HG03039 (cell line): ENCODE data around the gene CRYL1.

Experiments used
- ATAC-seq: cut with Tn5 transposase; IDR thresholded peaks from one replicate; pipeline ENCODE4 v1.9.1; 2021; ENCODE audit warnings: mild to moderate bottlenecking, moderate library complexity; ENCODE audit not compliant: unreplicated experiment

CRYL1 gene

DNA sequence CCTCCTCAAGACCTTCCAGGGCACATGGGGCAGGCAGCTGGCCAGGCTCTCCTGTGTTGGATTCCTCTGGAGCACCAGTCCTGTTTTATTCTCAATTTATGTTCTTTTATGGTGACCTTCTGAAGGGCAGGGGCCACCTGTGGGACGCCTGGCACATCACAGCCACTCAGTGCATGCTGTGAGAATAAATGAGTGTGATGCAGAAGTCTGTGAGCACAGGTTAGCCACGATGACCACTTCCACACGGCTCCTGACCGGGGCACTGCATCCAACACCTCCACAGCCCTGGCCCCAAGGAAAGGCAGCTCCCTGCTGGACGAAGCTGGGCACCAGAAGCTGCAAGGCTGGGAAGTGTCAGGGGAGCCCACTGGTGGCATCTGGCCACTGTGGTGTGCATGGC is 122.8 kb downstream of the CRYL1 start:
- no peak for ATAC-seq

DNA sequence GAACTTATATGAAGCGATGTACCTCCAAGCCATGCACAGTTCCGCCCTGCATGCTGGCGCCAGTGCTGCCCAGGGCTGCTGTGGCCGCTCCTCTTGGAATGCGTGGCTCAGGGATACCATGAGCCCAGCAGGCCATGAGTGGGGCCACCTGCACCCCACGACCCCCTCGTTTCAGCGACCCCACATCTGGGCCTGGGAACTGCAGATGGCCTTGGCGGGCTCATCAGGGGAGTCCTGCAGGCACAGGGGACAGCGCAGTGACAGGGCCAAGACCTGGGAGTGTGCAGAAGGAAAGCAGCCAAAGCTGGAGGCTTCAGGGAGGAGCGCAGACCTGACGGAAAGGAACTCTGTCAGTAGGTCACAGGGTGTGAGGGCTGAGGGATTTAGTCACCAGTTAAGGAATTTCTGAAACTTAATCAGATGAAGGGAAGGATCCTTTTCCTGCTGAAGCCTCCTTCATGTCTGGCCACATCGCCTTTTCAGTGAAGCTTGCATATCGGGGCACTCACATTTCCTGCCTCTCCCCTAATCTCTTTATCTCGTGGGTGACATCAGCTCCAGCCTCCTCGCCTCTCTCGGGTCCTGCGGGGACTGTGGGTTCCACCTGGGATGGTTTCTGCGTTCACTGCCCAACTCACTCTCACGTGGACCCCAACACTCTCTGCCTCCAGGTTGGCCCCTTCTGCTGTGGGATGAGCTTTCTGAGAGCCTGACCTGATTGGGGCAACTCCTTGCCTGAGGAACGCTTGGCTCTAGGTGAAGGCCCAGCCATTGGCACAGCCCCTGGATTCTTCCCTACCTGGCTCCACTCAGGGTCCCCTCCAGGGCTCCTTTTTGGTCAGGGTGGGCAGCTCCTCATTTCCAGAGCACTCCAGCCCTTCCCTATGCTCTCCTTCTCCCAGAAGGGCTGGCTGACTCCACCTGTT is 123.5 kb downstream of the CRYL1 start:
- ATAC-seq = no peak

DNA sequence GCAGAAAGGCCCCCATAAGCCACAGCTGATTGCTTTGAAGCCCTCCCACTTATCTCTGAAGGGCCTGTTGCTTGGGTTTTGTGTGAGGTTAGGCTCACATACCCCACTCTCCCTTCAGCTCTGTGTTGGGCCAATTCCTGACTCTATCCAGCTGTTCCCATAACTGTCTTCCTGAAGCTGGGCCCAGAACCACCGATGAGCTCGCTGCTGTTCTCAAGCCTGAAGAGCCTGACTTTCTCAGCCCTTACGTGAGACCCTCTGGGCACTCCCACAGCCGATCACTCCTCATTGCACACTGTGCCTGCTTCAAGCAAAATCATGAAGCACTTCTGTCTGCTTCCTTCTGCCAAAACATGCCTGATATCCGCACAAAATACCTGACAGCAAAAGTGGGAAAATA is 124.1 kb downstream of the CRYL1 start:
- no peak for ATAC-seq

DNA sequence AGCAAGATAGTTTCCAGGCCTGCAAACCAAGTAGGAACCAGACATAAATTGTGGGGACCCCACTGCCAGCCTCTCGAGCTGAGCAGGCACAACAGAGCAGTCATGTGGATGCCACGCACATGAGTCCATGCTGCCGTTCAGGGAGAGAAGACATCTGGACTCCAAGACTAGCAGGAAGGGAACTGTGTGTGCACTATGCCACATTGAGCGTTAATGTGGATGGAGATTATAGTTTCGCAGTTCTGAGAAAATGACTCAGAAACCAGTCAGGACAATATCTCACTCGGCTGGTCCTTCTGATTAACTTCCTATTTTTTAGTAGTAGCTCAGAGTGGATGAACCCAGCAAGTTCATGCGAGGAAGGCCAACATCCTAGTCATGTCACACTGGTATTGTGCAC is 124.9 kb downstream of the CRYL1 start:
- ATAC-seq = no peak

DNA sequence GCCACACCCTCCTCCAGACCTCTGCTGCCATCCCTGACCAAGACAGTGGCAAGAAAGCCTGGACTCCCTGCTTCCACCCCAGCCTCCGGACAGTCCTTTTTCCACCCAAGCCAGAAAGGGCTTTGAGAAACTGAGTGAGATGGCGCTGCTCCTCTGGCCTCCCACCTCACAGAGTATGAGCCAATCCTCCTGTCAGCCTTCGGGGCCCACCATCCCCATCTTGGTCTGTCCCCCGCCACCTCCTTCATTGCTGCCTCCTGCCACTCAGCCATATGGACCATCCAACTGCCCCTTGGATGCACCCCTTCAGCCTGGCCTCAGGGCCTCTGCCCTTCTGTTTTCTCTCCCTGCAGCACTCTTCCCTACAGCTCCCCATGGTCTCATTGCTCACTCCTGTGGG is 125.7 kb downstream of the CRYL1 start:
- no peak for ATAC-seq

GRCh38 chr13:20399515-20399914 is 126.1 kb downstream of the CRYL1 start:
- ATAC-seq = no peak

- no peak for ATAC-seq
Measured at GRCh38 chr13:20398459-20398858, 127.2 kb downstream of the CRYL1 start.

GRCh38 chr13:20397896-20398295 is 127.8 kb downstream of the CRYL1 start:
- ATAC-seq = no peak

- ATAC-seq = no peak
Measured at GRCh38 chr13:20395061-20395916, 130.4 kb downstream of the CRYL1 start.

GRCh38 chr13:20394506-20394905 is 131.2 kb downstream of the CRYL1 start:
- no peak for ATAC-seq

GRCh38 chr13:20394169-20394501 is 131.5 kb downstream of the CRYL1 start:
- ATAC-seq = no peak

- ATAC-seq = no peak
Measured at GRCh38 chr13:20393273-20394168, 132.1 kb downstream of the CRYL1 start.

DNA sequence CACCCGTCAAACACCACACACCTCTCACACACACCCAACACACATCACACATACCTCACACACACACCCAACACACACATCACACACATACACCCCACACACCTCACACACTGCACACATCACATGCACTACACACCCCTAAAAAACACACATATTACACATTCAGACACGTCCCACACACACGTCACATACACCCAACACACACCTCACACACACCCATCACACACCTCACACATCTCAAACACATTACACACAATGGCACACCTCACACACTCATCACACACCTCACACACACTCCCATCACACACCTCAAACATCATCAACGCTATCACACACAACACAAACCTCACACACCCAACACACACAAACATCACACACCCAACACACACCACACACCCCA is 133.1 kb downstream of the CRYL1 start:
- ATAC-seq = no peak

DNA sequence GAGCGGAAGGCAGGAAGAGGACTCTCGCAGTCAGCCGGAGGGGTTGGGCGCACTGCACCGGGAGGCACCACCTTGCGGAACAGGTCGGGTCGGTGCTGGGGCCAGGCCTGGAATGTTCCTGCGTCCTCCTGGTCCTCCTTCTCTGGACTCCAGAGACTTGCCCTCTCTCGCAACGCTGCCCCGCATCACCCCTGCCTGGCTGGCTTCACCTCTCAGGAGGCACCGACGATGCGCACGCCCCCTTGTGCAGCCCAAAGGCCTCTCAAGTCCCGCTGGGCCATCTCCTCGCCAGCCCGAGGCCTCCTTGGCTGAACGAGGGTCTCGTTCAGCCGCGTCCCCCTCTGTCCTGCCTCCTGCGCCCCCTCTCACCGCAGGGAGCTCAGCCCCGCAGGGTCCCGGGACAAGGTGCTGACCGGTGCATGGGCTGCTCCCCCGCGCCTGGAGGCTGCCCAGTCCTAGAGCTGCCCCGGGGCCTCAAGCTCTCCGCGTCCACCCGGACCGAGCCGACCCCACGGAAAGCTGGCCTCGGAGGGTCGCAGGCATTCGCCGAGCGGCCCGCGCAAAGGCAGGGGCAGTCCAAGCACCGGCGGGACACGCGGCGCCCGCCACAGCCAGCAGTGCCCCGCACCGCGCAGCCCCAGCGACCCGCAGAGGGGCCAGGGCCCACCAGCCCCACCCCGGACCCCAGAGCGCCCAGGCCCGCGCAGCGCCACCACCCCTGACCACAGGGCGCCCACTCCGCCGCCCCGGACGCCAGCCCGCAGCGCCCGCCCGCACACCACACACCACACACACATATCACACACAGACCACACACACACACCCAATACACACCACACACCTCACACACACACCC is 133.8 kb downstream of the CRYL1 start:
- no peak for ATAC-seq

DNA sequence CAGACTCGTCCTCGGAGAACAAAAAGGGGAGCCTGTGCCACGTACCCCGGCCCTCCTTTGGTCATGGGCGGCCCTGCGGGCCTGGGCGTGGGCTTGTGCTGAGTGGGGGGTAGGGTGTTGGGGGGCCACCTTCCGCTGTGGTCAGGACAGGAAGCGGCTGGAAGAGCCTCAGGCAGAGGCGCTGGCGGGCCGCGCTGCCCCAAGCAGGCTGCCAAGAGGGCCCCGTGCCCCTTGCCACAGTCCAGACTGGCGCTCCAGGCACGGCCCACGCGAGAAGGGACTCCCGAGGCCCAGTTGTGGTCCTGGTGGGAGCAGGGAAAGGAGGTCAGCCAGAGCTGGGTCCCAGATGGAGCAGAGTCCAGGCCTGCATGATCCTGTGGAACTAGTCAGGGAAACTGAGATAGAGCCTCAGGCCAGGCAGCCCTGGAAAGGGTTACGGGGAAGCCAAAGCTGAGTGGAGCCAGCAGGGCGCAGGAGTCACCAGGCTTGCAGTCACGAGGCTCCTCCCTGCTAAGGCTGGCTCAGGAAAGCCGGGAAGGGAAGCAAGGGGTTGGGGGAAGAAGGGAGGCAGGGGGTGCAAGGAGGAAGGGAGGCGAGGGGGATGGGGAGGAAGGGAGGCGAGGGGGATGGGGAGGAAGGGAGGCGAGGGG is 135.0 kb downstream of the CRYL1 start:
- ATAC-seq = no peak

DNA sequence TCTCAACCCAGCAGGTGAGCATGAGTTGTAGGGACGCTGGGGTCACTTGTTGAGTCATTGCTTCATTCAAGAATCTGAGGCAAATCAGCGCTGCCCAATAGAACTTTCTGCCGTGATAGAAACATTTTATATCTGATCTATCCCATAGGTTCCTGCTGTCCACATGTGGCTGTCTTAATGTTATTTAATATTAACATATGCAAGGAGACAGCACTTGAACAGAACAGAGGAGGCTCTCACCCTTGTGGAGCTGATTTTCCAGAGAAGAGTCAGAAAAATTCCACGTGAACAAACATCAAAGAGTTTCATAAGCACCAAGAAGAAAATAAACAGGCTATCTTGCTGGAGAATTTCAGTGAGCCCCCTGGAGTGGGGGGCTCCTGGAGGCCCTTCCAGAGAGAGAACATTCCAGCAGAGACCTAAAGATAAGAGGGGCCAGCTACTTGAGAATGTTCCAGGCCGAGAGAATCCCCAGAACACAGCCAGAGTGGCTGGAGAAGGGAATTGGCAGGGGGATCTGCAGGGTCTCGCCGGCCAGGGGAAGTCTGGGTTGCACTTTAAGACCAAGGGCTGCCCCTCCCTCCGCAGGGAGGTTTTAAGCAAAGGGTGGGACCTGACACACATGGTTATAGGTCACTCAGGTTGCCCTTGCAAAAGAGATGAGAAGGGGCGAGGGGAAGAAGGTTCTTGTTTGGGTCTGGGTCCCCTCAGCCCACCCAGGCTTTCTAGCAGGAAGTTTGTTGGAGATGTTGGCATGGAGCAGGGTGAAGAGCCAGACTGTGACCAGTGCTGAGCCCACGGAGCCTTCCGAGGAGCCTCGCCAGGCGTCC is 135.7 kb downstream of the CRYL1 start:
- ATAC-seq = no peak

GRCh38 chr13:20388184-20388583 is 137.5 kb downstream of the CRYL1 start:
- ATAC-seq = no peak

DNA sequence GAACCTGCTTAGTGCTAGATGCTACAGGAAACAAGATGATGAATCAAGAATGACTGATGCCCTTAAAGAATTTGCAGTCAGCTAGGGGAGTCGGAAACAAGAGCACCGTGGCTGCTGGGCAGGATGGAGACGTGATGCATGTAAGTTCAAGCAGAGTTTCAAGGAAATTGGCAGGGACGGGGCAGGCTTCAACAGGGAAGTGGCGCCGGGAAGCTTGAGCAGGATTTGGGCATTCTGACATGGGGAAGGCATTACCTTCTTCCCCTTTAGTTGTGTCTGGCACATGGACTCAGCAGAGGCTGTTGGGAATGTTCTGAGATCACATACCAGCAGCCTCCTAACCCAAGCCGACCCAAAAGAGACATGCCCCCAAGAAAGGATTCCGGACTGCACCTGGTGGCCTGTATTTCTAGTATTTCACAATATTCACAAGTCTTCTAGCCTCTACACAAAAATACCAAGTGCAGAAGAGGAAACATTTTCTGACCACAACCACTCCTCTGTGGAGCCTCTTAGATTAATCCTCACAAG is 138.2 kb downstream of the CRYL1 start:
- no peak for ATAC-seq
